ENCODE results near the gene SLC25A5.

DNA sequence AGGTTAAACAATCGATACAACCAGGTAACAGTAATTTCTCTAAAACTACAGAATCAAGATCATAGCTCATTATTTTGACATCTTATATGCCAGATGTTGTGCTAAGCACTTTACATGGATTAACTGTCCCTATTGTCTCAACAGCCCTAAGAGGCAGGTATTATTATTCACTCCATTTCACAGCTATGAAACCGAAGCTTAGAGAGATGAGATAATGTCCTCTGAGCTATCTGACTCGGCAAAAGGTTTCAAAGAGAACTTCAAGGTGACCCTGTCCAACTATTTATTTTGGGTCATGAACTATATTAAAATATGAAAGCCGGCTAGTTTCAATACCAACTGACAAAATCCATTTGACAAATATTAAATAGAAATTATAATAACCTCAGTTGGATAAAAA is 10.3 kb downstream of the SLC25A5 start:
- TF ChIP-seq, protein P1, sequence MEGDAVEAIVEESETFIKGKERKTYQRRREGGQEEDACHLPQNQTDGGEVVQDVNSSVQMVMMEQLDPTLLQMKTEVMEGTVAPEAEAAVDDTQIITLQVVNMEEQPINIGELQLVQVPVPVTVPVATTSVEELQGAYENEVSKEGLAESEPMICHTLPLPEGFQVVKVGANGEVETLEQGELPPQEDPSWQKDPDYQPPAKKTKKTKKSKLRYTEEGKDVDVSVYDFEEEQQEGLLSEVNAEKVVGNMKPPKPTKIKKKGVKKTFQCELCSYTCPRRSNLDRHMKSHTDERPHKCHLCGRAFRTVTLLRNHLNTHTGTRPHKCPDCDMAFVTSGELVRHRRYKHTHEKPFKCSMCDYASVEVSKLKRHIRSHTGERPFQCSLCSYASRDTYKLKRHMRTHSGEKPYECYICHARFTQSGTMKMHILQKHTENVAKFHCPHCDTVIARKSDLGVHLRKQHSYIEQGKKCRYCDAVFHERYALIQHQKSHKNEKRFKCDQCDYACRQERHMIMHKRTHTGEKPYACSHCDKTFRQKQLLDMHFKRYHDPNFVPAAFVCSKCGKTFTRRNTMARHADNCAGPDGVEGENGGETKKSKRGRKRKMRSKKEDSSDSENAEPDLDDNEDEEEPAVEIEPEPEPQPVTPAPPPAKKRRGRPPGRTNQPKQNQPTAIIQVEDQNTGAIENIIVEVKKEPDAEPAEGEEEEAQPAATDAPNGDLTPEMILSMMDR (IDR thresholded peaks at IDR 0.05): no peak
- TF ChIP-seq POLR2A (IDR thresholded peaks at IDR 0.05): no peak
